Measurements from ENCODE around the gene GPR137.
A peak's percentile ranks its signal among the peaks of the same experiment; 100 is the strongest.

Gene GPR137

GRCh38 chr11:64284048-64284961 lies 1.3 kb upstream of the GPR137 start, which contains the start of gene BAD:
Gene BAD (minus strand): TSS chr11:64284665. CDS start chr11:64284368, 297 bp downstream.
- peak within 1 kb of the TSS; percentile 98 for H3K27ac ChIP-seq
- TF ChIP-seq ZFX (IDR thresholded peaks at IDR 0.05; ENCODE audit: borderline replicate concordance) (no peak), CTCF (IDR thresholded peaks at IDR 0.05) (no peak)

GRCh38 chr11:64285885-64286800 lies 495 bp downstream of the GPR137 start:
- peak overlapping the region; percentile 98 for H3K27ac ChIP-seq
- TF ChIP-seq CTCF (IDR thresholded peaks at IDR 0.05): no peak
- no peak for TF ChIP-seq ZFX (IDR thresholded peaks at IDR 0.05; ENCODE audit: borderline replicate concordance)

GRCh38 chr11:64286801-64287159 lies 1.1 kb downstream of the GPR137 start:
- peak overlapping the region; percentile 98 for H3K27ac ChIP-seq
- TF ChIP-seq CTCF (IDR thresholded peaks at IDR 0.05) (no peak), ZFX (IDR thresholded peaks at IDR 0.05; ENCODE audit: borderline replicate concordance) (no peak)

- no peak overlapping the region for H3K27ac ChIP-seq
- no peak for TF ChIP-seq ZFX (IDR thresholded peaks at IDR 0.05; ENCODE audit: borderline replicate concordance)
- no peak for TF ChIP-seq CTCF (IDR thresholded peaks at IDR 0.05)
Observed at GRCh38 chr11:64287676-64288352, 2.2 kb downstream of the GPR137 start.

GRCh38 chr11:64288353-64288750 lies 2.7 kb downstream of the GPR137 start:
- no peak overlapping the region for H3K27ac ChIP-seq
- no peak for TF ChIP-seq CTCF (IDR thresholded peaks at IDR 0.05)
- no peak for TF ChIP-seq ZFX (IDR thresholded peaks at IDR 0.05; ENCODE audit: borderline replicate concordance)

GRCh38 chr11:64289002-64289564 lies 3.4 kb downstream of the GPR137 start:
- no peak overlapping the region for H3K27ac ChIP-seq
- no peak for TF ChIP-seq CTCF (IDR thresholded peaks at IDR 0.05)
- no peak for TF ChIP-seq ZFX (IDR thresholded peaks at IDR 0.05; ENCODE audit: borderline replicate concordance)
